H1 (cell line): ENCODE results near the gene GRIPAP1. TPM values are rescaled to one million over a fixed set of nuclear protein-coding genes. Genes with fewer than 3 reads are reported as not detected.

Source experiments
- CTCF ChIA-PET: fragments of 300-600 bp; sonication (Branson Sonifier 250); formaldehyde crosslinking; loops from one replicate; lab custom pipeline; 2021; ENCODE audit not compliant: partially characterized antibody; lab: Charles Lee
- POLR2A ChIA-PET: fragments of 300-600 bp; sonication (Branson Sonifier 250); formaldehyde crosslinking; loops from one replicate; lab custom pipeline; 2021; ENCODE audit warnings: inconsistent platforms; ENCODE audit not compliant: partially characterized antibody; lab: Charles Lee
- DNase-seq, 2 experiments: peaks; one replicate each; pipeline versions ENCODE4 v3.0.0 to v3.0.0-alpha.2; 2010 to 2022; ENCODE audit warnings: low spot score in 2 of 2, low read depth in 1 of 2, mixed read lengths in 1 of 2
- FAIRE-seq: peaks from 2 replicates; lab custom pipeline; 2011; peaks lifted over from hg19 to GRCh38; lab: Jason Lieb, UNC
- H2AFZ ChIP-seq: 2 replicates; pipeline ENCODE4 v1.8.1; 2012; ENCODE audit warnings: low read length, inconsistent platforms
- H2AK5ac ChIP-seq: 2 replicates; pipeline ENCODE4 v1.6.1; 2013; ENCODE audit warnings: low read depth, low read length
- H2BK120ac ChIP-seq: replicated peaks from 2 replicates; pipeline ENCODE3; 2013; ENCODE audit warnings: low read depth, low read length, inconsistent platforms
- H2BK12ac ChIP-seq: 2 replicates; pipeline ENCODE4 v1.6.1; 2013; ENCODE audit warnings: low read depth, low read length
- H2BK15ac ChIP-seq: 2 replicates; pipeline ENCODE4 v1.6.1; 2013; ENCODE audit warnings: low read length
- H2BK20ac ChIP-seq: 2 replicates; pipeline ENCODE4 v1.6.1; 2013; ENCODE audit warnings: low read length
- H2BK5ac ChIP-seq: 2 replicates; pipeline ENCODE4 v1.6.1; 2013; ENCODE audit warnings: low read depth, low read length
- H3K14ac ChIP-seq: 2 replicates; pipeline ENCODE4 v1.6.1; 2013; ENCODE audit warnings: inconsistent platforms; ENCODE audit not compliant: insufficient read length
- H3K18ac ChIP-seq: 2 replicates; pipeline ENCODE4 v1.6.1; 2013; ENCODE audit warnings: low read length; ENCODE audit errors: extremely low read depth
- H3K23ac ChIP-seq: 2 replicates; pipeline ENCODE4 v1.6.1; 2013; ENCODE audit warnings: inconsistent platforms; ENCODE audit not compliant: insufficient read length
- H3K23me2 ChIP-seq: 2 replicates; pipeline ENCODE4 v1.6.1; 2013; ENCODE audit warnings: low read depth, low read length
- H3K27ac ChIP-seq: 2 replicates; pipeline ENCODE4 v1.6.1; 2011; ENCODE audit warnings: low read depth, low read length, inconsistent platforms
- H3K27me3 ChIP-seq, 4 experiments: replicated peaks in 1 of 4; 1 replicate in 1 of 4; 2 replicates in 3 of 4; pipeline versions ENCODE4 v1.6.1 to v1.8.1; 2011 to 2013; ENCODE audit warnings: low read length in 3 of 4, mild to moderate bottlenecking in 3 of 4, inconsistent platforms in 2 of 4, mixed read lengths in 2 of 4, moderate library complexity in 1 of 4; ENCODE audit not compliant: control insufficient read depth in 3 of 4, insufficient read depth in 3 of 4; ENCODE audit errors: extremely low read depth in 1 of 4
- H3K36me3 ChIP-seq, 4 experiments: 2 replicates each; pipeline versions ENCODE4 v1.6.1 to v1.8.1; 2011 to 2013; ENCODE audit warnings: mild to moderate bottlenecking in 4 of 4, low read length in 3 of 4, moderate library complexity in 2 of 4, control low read depth in 1 of 4, inconsistent platforms in 1 of 4; ENCODE audit not compliant: insufficient read depth in 4 of 4, control insufficient read depth in 2 of 4
- H3K4ac ChIP-seq: replicated peaks from 2 replicates; pipeline ENCODE3; 2013; ENCODE audit warnings: low read length, low read depth, mixed read lengths, inconsistent platforms; ENCODE audit not compliant: insufficient read length
- H3K4me1 ChIP-seq, 4 experiments: replicated peaks in 1 of 4; 1 replicate in 1 of 4; 2 replicates in 3 of 4; pipeline versions ENCODE4 v1.6.1 to v1.8.1; 2011 to 2013; ENCODE audit warnings: low read length in 3 of 4, inconsistent platforms in 2 of 4, mixed read lengths in 1 of 4; ENCODE audit not compliant: insufficient read depth in 4 of 4, control insufficient read depth in 3 of 4
- H3K4me2 ChIP-seq, 2 experiments: 2 replicates each; pipeline versions ENCODE4 v1.6.1 to v1.8.1; 2011 to 2013; ENCODE audit warnings: low read depth in 2 of 2, low read length in 2 of 2, control low read depth in 1 of 2, inconsistent platforms in 1 of 2, mild to moderate bottlenecking in 1 of 2; ENCODE audit not compliant: insufficient read depth in 1 of 2
- H3K4me3 ChIP-seq, 4 experiments: fragments of 200-600, 300-600 bp in 1 of 4; sonication (generic), shearing (Covaris generic), sonication (Bioruptor Twin) in 1 of 4; 2 replicates each; pipeline versions ENCODE4 v1.5.1 to v1.8.1; 2011 to 2016; ENCODE audit warnings: low read length in 4 of 4, low read depth in 3 of 4, control low read depth in 2 of 4, inconsistent platforms in 2 of 4, mild to moderate bottlenecking in 2 of 4, mixed read lengths in 1 of 4, moderate library complexity in 1 of 4; ENCODE audit not compliant: insufficient read depth in 2 of 4; ENCODE audit errors: extremely low read depth in 1 of 4
- H3K56ac ChIP-seq: replicated peaks from 2 replicates; pipeline ENCODE3; 2013; ENCODE audit warnings: low read depth, mild to moderate bottlenecking, mixed read lengths, low read length, inconsistent platforms; ENCODE audit not compliant: insufficient read length
- H3K79me1 ChIP-seq: 2 replicates; pipeline ENCODE4 v1.6.1; 2013; ENCODE audit warnings: low read depth, low read length, control low read depth
- H3K79me2 ChIP-seq, 2 experiments: 2 replicates each; pipeline versions ENCODE4 v1.6.1 to v1.8.1; 2012 to 2013; ENCODE audit warnings: low read length in 2 of 2, mild to moderate bottlenecking in 2 of 2, inconsistent platforms in 1 of 2; ENCODE audit not compliant: insufficient read depth in 2 of 2, control insufficient read depth in 1 of 2
- H3K9ac ChIP-seq, 4 experiments: replicated peaks in 1 of 4; 1 replicate in 1 of 4; 2 replicates in 3 of 4; pipeline versions ENCODE4 v1.6.1 to v1.8.1; 2011 to 2013; ENCODE audit warnings: low read depth in 3 of 4, low read length in 3 of 4, control low read depth in 2 of 4, mild to moderate bottlenecking in 2 of 4, moderate library complexity in 2 of 4, inconsistent platforms in 1 of 4; ENCODE audit errors: extremely low read depth in 1 of 4
- H3K9me3 ChIP-seq, 2 experiments: 2 replicates each; pipeline versions ENCODE4 v1.6.1 to v1.8.1; 2012 to 2013; ENCODE audit warnings: mild to moderate bottlenecking in 2 of 2, moderate library complexity in 2 of 2, control low read depth in 1 of 2, inconsistent platforms in 1 of 2, low read depth in 1 of 2, low read length in 1 of 2, mixed read lengths in 1 of 2; ENCODE audit not compliant: insufficient read depth in 2 of 2
- H4K20me1 ChIP-seq, 2 experiments: replicated peaks in 1 of 2; 2 replicates each; pipeline versions ENCODE3 to v1.8.1; 2011 to 2013; ENCODE audit warnings: inconsistent platforms in 2 of 2, low read length in 2 of 2, mild to moderate bottlenecking in 1 of 2; ENCODE audit not compliant: insufficient read depth in 2 of 2, control insufficient read depth in 1 of 2
- H4K5ac ChIP-seq: 2 replicates; pipeline ENCODE4 v1.6.1; 2013; ENCODE audit warnings: low read length, low read depth, mixed read lengths, inconsistent platforms; ENCODE audit not compliant: insufficient read length
- H4K8ac ChIP-seq: 2 replicates; pipeline ENCODE4 v1.8.0; 2013; ENCODE audit warnings: mild to moderate bottlenecking, moderate library complexity, low read length, inconsistent platforms; ENCODE audit not compliant: insufficient read depth; ENCODE audit errors: extremely low read depth
- H4K91ac ChIP-seq: replicated peaks from 2 replicates; pipeline ENCODE3; 2013; ENCODE audit warnings: low read length, mixed read lengths, inconsistent platforms; ENCODE audit not compliant: insufficient read length
- EGR1 ChIP-seq: IDR thresholded peaks from 2 replicates; pipeline ENCODE4 v1.6.1; 2011; ENCODE audit warnings: low read depth, low read length, borderline replicate concordance
- GTF2F1 ChIP-seq: IDR thresholded peaks from 2 replicates; pipeline ENCODE4 v1.6.1; 2012; ENCODE audit warnings: low read depth, low read length, improper control_type of control experiment, borderline replicate concordance
- WGBS, 2 experiments: shearing (Covaris generic) in 1 of 2; methylation state at CpG; one replicate each; pipeline versions ENCODE4 v1.1.6 to v1.1.7; 2013 to 2015; ENCODE audit warnings: low lambda C conversion rate in 2 of 2, mixed read lengths in 2 of 2, inconsistent platforms in 1 of 2, low coverage in 1 of 2, missing lambda C conversion rate in 1 of 2; ENCODE audit not compliant: insufficient replicate concordance in 2 of 2, insufficient coverage in 1 of 2, insufficient read length in 1 of 2; ENCODE audit errors: extremely low coverage in 1 of 2, missing lambda C conversion rate in 1 of 2; 5-methylcytosine and 5-hydroxymethylcytosine counted together
- polyA plus RNA-seq, 7 experiments: library from polyadenylated mRNA; depleted of rRNA in 3 of 7; stranded (reverse) in 5 of 7; unstranded in 2 of 7; fragments of >200 nt in 5 of 7; fragments of 200-250 nt in 2 of 7; gene quantifications; 1 replicate in 5 of 7; 2 replicates in 1 of 7; 4 replicates in 1 of 7; pipeline versions ENCODE4 v1.2.1 to v1.2.3, GENCODE V29; 2011 to 2013; ENCODE audit warnings: missing spikeins in 2 of 7, mixed read lengths in 2 of 7
- total RNA-seq: library from RNA; stranded (reverse); fragmentation: NEBNext Ultra II Directional; extraction: Animal tissue kit (Norgen Biotek cat#: 25700); gene quantifications from 2 replicates; pipeline ENCODE4 v1.2.1, GENCODE V29; 2021

The GRIPAP1 gene
- total and polyA plus RNA-seq, 2 of the 8 experiments (the other 6 are each of a cell fraction or from before 2014, with no cell fraction given), result 21.6 to 55.9 TPM

- no peak overlapping the region for H4K5ac ChIP-seq
- no peak overlapping the region for H2BK20ac ChIP-seq
- WGBS, 2 experiments, result 100% methylated on average over 2 of the region's 2 CpGs; no CpG with 5 or more reads in 1 of the 2 experiments
- no peak overlapping the region for H2BK120ac ChIP-seq
- H3K9ac ChIP-seq, result no peak overlapping the region
- no peak overlapping the region for H2BK15ac ChIP-seq
- no peak overlapping the region for H3K23ac ChIP-seq
- no peak overlapping the region for H2AK5ac ChIP-seq
- H3K9me3 ChIP-seq, result no peaks in the 10 kb centered on the region
- POLR2A ChIA-PET, result interaction anchor here (1.3 to 21.5 kb wide), 3 partner anchors 8 to 28 kb away, joined by 4 to 572 read pairs (median 6); partner anchors contain the start of genes PIM2 and SLC35A2
- no peak overlapping the region for H3K27ac ChIP-seq
- H4K91ac ChIP-seq, result no peak overlapping the region
- H3K56ac ChIP-seq, result no peak overlapping the region
- CTCF ChIA-PET, result interaction anchor here (1.1 to 1.7 kb wide), 2 partner anchors 36 to 51 kb away, joined by 3 read pairs; no protein-coding TSS in a partner anchor
- H2AFZ ChIP-seq, result no peak overlapping the region
- FAIRE-seq (no peak), DNase-seq (no peak)
- peaks cover 0 to 3% (median 0%) of the 10 kb centered on the region in 4 experiments; a peak in 2 of 7 replicates for H3K4me1 ChIP-seq
- H3K4me3 ChIP-seq, result no peak overlapping the region
- H3K27me3 ChIP-seq, result no peaks in the 10 kb centered on the region
- no peak overlapping the region for H3K4me2 ChIP-seq
- no peak overlapping the region for H3K4ac ChIP-seq
- TF ChIP-seq GTF2F1 (no peak), EGR1 (no peak)
- H2BK5ac ChIP-seq, result no peak overlapping the region
- peaks cover 0 to 11% of the 10 kb centered on the region in 2 experiments for H4K20me1 ChIP-seq
- no peaks in the 10 kb centered on the region for H3K79me1 ChIP-seq
- H3K18ac ChIP-seq, result no peak overlapping the region
- H3K79me2 ChIP-seq, result peaks cover 0 to 66% of the 10 kb centered on the region in 2 experiments; a peak in 2 of 4 replicates
- no peaks in the 10 kb centered on the region; the same call in 1 of the 2 replicates for H3K23me2 ChIP-seq
- H4K8ac ChIP-seq, result no peak overlapping the region
- peaks cover 0 to 6% (median 0%) of the 10 kb centered on the region in 4 experiments; a peak in 3 of 8 replicates for H3K36me3 ChIP-seq
- no peak overlapping the region for H2BK12ac ChIP-seq
- H3K14ac ChIP-seq, result no peak overlapping the region
Measured at GRCh38 chrX:48942895-48943294, 59.2 kb downstream of the GRIPAP1 start.
